Adrenal gland (tissue), 5 donors: ENCODE measurements around the gene FAM200C.

Experiments
- POLR2A ChIP-seq, 2 donors: fragments of 450-650 bp; IDR thresholded peaks; one replicate each; pipeline ENCODE4 v1.6.1; 2017; ENCODE audit warnings: antibody characterized with exemption in 2 of 2, mild to moderate bottlenecking in 2 of 2, moderate library complexity in 1 of 2
- TF ChIP-seq, protein P1 (sequence below), 6 experiments: fragments of 450-650 bp in 4 of 6; fragments of 200-600 bp in 2 of 6; sonication (generic) in 1 of 6; IDR thresholded peaks; 1 replicate in 5 of 6; 2 replicates in 1 of 6; pipeline versions ENCODE4 v1.5.1 to v1.8.0; 2016 to 2021; ENCODE audit warnings: antibody characterized with exemption in 6 of 6, mild to moderate bottlenecking in 2 of 6, moderate library complexity in 1 of 6
- donor health status: DM: no; HTN: no; CAD: no.

DNA sequence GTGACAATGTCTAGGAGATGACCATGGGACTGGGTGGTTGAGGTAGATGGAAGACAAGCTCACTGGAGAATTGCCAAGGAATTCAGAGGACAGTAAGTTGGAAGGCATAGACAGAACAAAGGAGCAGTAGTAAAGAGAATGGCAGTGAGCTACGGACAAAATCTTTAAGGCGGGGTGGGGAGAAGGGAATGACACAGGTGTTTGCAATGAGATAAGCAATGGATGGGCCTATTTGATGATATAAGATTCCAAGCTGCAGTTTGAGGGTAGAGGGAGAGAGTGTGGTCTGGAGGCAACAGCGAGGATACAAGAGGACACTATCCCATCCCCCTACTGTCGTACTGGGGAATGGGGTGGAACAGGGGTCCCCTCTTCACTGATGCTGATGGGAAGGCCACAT lies 36.2 kb upstream of the FAM200C start:
- TF ChIP-seq POLR2A (IDR thresholded peaks at IDR 0.05), result no peak
- TF ChIP-seq, protein P1, sequence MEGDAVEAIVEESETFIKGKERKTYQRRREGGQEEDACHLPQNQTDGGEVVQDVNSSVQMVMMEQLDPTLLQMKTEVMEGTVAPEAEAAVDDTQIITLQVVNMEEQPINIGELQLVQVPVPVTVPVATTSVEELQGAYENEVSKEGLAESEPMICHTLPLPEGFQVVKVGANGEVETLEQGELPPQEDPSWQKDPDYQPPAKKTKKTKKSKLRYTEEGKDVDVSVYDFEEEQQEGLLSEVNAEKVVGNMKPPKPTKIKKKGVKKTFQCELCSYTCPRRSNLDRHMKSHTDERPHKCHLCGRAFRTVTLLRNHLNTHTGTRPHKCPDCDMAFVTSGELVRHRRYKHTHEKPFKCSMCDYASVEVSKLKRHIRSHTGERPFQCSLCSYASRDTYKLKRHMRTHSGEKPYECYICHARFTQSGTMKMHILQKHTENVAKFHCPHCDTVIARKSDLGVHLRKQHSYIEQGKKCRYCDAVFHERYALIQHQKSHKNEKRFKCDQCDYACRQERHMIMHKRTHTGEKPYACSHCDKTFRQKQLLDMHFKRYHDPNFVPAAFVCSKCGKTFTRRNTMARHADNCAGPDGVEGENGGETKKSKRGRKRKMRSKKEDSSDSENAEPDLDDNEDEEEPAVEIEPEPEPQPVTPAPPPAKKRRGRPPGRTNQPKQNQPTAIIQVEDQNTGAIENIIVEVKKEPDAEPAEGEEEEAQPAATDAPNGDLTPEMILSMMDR (IDR thresholded peaks at IDR 0.05), result no peak
